Adrenal gland (tissue), 5 donors: ENCODE results near the gene SLC5A11.

Source experiments
- CTCF ChIP-seq, 6 experiments: fragments of 450-650 bp in 4 of 6; fragments of 200-600 bp in 2 of 6; sonication (generic) in 1 of 6; IDR thresholded peaks; 1 replicate in 5 of 6; 2 replicates in 1 of 6; pipeline versions ENCODE4 v1.5.1 to v1.8.0; 2016 to 2021; ENCODE audit warnings: antibody characterized with exemption in 6 of 6, mild to moderate bottlenecking in 2 of 6, moderate library complexity in 1 of 6
- POLR2A ChIP-seq, 2 donors: fragments of 450-650 bp; IDR thresholded peaks; one replicate each; pipeline ENCODE4 v1.6.1; 2017; ENCODE audit warnings: antibody characterized with exemption in 2 of 2, mild to moderate bottlenecking in 2 of 2, moderate library complexity in 1 of 2
- donor health status: DM: no; HTN: no; CAD: no.

- TF ChIP-seq CTCF (IDR thresholded peaks at IDR 0.05) (no peak), POLR2A (IDR thresholded peaks at IDR 0.05) (no peak)
These were observed 75.5 kb downstream of the SLC5A11 start for GRCh38 chr16:24921229-24921628.
